HepG2 (cell line): Measurements from ENCODE around the gene SLC6A7.

Source experiments
- CENPT ChIP-seq: sonication (generic); formaldehyde crosslinking; IDR thresholded peaks from 2 replicates; pipeline ENCODE4 v1.8.0; 2022; ENCODE audit warnings: low read depth, mild to moderate bottlenecking, moderate library complexity, missing genetic modification reagents
- CREB1 ChIP-seq, 2 experiments: fragments of 450-650 bp in 1 of 2; IDR thresholded peaks; 2 replicates each; pipeline ENCODE4 v1.6.1; 2016 to 2017; ENCODE audit warnings: control low read depth in 1 of 2, mild to moderate bottlenecking in 1 of 2, missing compliant biosample characterization in 1 of 2, missing genetic modification characterization in 1 of 2
- EP300 ChIP-seq, 3 experiments: sonication (generic) in 1 of 3; formaldehyde crosslinking in 1 of 3; IDR thresholded peaks; 2 replicates each; pipeline versions ENCODE4 v1.5.1 to v1.6.1; 2011 to 2020; ENCODE audit warnings: low read depth in 2 of 3, low read length in 2 of 3, borderline replicate concordance in 1 of 3, improper control_type of control experiment in 1 of 3, mild to moderate bottlenecking in 1 of 3, missing genetic modification reagents in 1 of 3, moderate library complexity in 1 of 3
- HOXD1 ChIP-seq: sonication (generic); formaldehyde crosslinking; IDR thresholded peaks from 2 replicates; pipeline ENCODE4 v1.5.0; 2020; ENCODE audit warnings: missing genetic modification reagents
- SP1 ChIP-seq, 2 experiments: fragments of 450-650 bp in 1 of 2; sonication (generic) in 1 of 2; formaldehyde crosslinking in 1 of 2; IDR thresholded peaks; 2 replicates each; pipeline versions ENCODE4 v1.4.0 to v1.6.1; 2016 to 2020; ENCODE audit warnings: missing genetic modification reagents in 1 of 2
- ZBTB21 ChIP-seq: sonication (generic); formaldehyde crosslinking; IDR thresholded peaks from 2 replicates; pipeline ENCODE4 v1.4.0; 2020; ENCODE audit warnings: missing genetic modification reagents
- ZFP37 ChIP-seq: sonication (generic); formaldehyde crosslinking; IDR thresholded peaks from 2 replicates; pipeline ENCODE4 v1.4.0; 2020; ENCODE audit warnings: missing genetic modification reagents, borderline replicate concordance
- ZKSCAN8 ChIP-seq: IDR thresholded peaks from 2 replicates; pipeline ENCODE4 v1.6.1; 2016; ENCODE audit warnings: borderline replicate concordance, missing genetic modification reagents, missing compliant biosample characterization
- ZNF121 ChIP-seq: sonication (generic); formaldehyde crosslinking; IDR thresholded peaks from 2 replicates; pipeline ENCODE4 v1.5.0; 2020; ENCODE audit warnings: mild to moderate bottlenecking, missing genetic modification reagents
- TF ChIP-seq, protein P1 (sequence below): sonication (generic); formaldehyde crosslinking; IDR thresholded peaks from 2 replicates; pipeline ENCODE4 v1.5.0; 2020; ENCODE audit warnings: mild to moderate bottlenecking, missing genetic modification reagents, moderate library complexity
- TF ChIP-seq, protein P2 (sequence below): sonication (generic); formaldehyde crosslinking; IDR thresholded peaks from 2 replicates; pipeline ENCODE4 v1.8.0; 2022; ENCODE audit warnings: mild to moderate bottlenecking, missing genetic modification reagents

DNA sequence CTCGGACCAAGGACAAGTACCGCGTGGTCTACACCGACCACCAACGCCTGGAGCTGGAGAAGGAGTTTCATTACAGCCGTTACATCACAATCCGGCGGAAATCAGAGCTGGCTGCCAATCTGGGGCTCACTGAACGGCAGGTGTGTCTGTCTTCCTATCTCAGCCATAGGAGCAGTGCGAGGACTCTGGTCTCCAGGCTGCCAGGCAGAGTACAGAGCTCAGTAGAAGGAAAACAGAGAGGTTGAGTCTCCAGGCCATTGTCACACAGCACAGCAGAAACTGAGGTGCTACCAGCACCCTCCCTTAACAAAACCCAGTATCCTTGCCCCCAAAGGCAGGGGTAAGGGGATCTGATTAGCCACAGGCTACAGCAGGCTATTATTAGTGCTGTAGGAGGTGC is 7.1 kb upstream of the SLC6A7 start:
- TF ChIP-seq ZFP37 (CRISPR knock-in tag): no peak
- TF ChIP-seq, protein P1, sequence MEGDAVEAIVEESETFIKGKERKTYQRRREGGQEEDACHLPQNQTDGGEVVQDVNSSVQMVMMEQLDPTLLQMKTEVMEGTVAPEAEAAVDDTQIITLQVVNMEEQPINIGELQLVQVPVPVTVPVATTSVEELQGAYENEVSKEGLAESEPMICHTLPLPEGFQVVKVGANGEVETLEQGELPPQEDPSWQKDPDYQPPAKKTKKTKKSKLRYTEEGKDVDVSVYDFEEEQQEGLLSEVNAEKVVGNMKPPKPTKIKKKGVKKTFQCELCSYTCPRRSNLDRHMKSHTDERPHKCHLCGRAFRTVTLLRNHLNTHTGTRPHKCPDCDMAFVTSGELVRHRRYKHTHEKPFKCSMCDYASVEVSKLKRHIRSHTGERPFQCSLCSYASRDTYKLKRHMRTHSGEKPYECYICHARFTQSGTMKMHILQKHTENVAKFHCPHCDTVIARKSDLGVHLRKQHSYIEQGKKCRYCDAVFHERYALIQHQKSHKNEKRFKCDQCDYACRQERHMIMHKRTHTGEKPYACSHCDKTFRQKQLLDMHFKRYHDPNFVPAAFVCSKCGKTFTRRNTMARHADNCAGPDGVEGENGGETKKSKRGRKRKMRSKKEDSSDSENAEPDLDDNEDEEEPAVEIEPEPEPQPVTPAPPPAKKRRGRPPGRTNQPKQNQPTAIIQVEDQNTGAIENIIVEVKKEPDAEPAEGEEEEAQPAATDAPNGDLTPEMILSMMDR (CRISPR knock-in tag): no peak
- TF ChIP-seq, protein P2, sequence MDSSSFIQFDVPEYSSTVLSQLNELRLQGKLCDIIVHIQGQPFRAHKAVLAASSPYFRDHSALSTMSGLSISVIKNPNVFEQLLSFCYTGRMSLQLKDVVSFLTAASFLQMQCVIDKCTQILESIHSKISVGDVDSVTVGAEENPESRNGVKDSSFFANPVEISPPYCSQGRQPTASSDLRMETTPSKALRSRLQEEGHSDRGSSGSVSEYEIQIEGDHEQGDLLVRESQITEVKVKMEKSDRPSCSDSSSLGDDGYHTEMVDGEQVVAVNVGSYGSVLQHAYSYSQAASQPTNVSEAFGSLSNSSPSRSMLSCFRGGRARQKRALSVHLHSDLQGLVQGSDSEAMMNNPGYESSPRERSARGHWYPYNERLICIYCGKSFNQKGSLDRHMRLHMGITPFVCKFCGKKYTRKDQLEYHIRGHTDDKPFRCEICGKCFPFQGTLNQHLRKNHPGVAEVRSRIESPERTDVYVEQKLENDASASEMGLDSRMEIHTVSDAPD (CRISPR knock-in tag): no peak
- TF ChIP-seq CREB1 (IDR thresholded peaks at IDR 0.05): no peak
- TF ChIP-seq CREB1 (CRISPR knock-in tag; IDR thresholded peaks at IDR 0.05): no peak
- TF ChIP-seq ZNF121: no peak
- TF ChIP-seq CENPT (CRISPR knock-in tag): no peak
- TF ChIP-seq ZKSCAN8 (CRISPR knock-in tag): no peak
- TF ChIP-seq HOXD1 (CRISPR knock-in tag): no peak
- no peak for TF ChIP-seq SP1 (IDR thresholded peaks at IDR 0.05)
- TF ChIP-seq SP1 (CRISPR knock-in tag; IDR thresholded peaks at IDR 0.05): no peak
- no peak for TF ChIP-seq EP300 (IDR thresholded peaks at IDR 0.05; ENCODE audit: low read depth in 2 of 2, low read length in 2 of 2)
- no peak for TF ChIP-seq EP300 (CRISPR knock-in tag; IDR thresholded peaks at IDR 0.05; ENCODE audit: borderline replicate concordance)
- no peak for TF ChIP-seq ZBTB21 (CRISPR knock-in tag)
